Gastroesophageal sphincter (tissue), 3 donors: ENCODE measurements around the gene NAA25.

Experiments used
- CTCF ChIP-seq, 4 experiments: fragments of 200-600 bp in 2 of 4; fragments of 450-650 bp in 2 of 4; sonication (generic) in 1 of 4; IDR thresholded peaks; one replicate each; pipeline ENCODE4 v1.5.1; 2017 to 2019; ENCODE audit warnings: antibody characterized with exemption in 4 of 4, mild to moderate bottlenecking in 2 of 4, moderate library complexity in 2 of 4
- EP300 ChIP-seq: sonication (generic); formaldehyde crosslinking; IDR thresholded peaks from one replicate; pipeline ENCODE4 v1.6.1; 2017; ENCODE audit warnings: antibody characterized with exemption, mild to moderate bottlenecking
- POLR2A ChIP-seq, 2 donors: fragments of 450-650 bp; IDR thresholded peaks; one replicate each; pipeline ENCODE4 v1.6.1; 2017; ENCODE audit warnings: antibody characterized with exemption in 2 of 2, mild to moderate bottlenecking in 2 of 2, moderate library complexity in 1 of 2
- POLR2AphosphoS5 ChIP-seq: sonication (generic); formaldehyde crosslinking; IDR thresholded peaks from one replicate; pipeline ENCODE4 v1.6.1; 2017; ENCODE audit warnings: antibody characterized with exemption

DNA sequence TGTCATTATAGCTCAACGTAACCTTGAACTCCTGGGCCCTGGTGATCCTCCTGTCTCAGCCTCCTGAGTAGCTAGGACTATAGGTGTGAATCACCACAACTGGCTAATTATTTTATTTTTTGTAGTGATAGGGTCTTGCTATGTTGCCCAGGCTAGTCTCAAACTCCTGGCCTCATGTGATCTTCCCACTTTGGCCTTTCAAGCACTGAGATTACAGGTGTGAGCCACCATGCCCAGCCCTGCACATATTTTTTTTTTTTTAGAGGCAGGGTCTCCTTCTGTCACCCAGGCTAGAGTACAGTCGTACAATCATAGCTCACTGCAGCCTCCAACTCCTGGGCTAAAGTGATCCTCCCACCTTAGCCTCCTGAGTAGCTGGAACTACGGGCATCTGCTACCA, 104.5 kb downstream of the NAA25 start:
- TF ChIP-seq CTCF (IDR thresholded peaks at IDR 0.05) (no peak), POLR2A (IDR thresholded peaks at IDR 0.05) (no peak), EP300 (no peak), POLR2AphosphoS5 (no peak)
